CD4-positive, alpha-beta T cell treated with Interleukin-10 for 1 hour (primary cell): Measurements from ENCODE around the gene PNMA8A.
A peak's percentile ranks its signal among the peaks of the same experiment; 100 is the strongest.

Experiments used
- DNase-seq: peaks from one replicate; pipeline ENCODE4 v3.0.0-alpha.2; 2020

Gene PNMA8A

GRCh38 chr19:46491975-46492682 lies 20.8 kb upstream of the PNMA8A start:
- no peak for DNase-seq

DNA sequence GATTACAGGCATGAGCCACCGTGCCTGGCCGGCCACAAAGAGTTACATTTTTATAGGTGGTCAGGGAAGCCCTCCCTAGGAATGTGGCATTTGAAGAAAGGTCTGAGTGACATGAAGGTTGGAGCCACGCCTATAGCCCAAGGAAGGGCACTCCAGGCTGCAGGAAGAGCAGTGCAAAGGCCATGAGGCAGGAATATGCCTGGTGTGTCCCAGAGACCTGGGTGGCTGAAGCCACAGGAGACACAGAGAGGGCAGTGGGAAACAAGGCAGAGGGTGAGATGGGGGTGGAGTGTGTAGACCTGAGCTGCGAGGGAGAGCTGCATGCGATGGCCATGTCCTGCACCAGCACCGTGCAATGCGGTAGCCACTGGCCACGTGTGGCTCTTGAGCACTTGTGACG lies 19.4 kb upstream of the PNMA8A start:
- DNase-seq, result no peak

- DNase-seq, result no peak
These were observed 18.3 kb upstream of the PNMA8A start for GRCh38 chr19:46489445-46490272.

DNA sequence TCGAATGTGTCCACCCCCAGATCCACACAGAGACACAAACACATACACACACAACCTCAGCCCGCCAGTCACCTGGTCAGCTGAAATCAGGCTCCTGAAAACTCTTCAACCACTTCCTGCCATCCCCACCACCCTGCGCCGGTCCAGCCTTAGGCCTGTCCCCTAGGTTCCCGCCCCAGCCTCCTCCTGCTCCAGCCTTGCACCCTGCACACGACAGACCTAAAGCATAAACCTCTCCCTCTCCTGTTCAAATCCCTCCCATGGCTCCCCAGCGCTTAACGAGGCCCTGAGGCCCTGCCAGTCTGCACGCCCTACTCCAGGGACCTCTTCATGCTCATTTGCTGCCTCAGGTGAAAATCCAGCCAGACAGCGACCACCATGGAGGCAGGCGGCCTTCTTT lies 17.2 kb upstream of the PNMA8A start:
- DNase-seq, result no peak

GRCh38 chr19:46487802-46488445 lies 16.6 kb upstream of the PNMA8A start:
- DNase-seq, result peak; percentile 73

GRCh38 chr19:46487178-46487801 lies 15.9 kb upstream of the PNMA8A start:
- no peak for DNase-seq

DNA sequence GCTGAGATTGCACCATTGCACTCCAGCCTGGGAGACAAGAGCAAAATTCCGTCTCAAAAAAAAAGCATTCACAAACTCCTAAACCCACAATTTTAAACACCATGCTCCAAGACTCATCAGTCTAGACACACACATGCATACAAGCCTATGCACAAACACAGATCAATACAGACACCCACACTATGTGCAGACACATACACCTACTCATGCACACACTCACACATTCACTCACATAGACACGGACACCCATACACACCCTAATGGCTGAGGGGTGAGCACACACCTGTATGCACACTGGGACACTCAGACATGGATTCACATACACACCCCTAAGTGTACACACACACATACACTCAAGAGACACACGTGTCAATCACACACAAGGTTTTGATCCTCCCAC lies 15.0 kb upstream of the PNMA8A start:
- DNase-seq, result no peak

- DNase-seq, result no peak
These were observed 13.3 kb upstream of the PNMA8A start for GRCh38 chr19:46484656-46485055.

- DNase-seq, result no peak
These were observed 11.3 kb upstream of the PNMA8A start for GRCh38 chr19:46482631-46483030.

DNA sequence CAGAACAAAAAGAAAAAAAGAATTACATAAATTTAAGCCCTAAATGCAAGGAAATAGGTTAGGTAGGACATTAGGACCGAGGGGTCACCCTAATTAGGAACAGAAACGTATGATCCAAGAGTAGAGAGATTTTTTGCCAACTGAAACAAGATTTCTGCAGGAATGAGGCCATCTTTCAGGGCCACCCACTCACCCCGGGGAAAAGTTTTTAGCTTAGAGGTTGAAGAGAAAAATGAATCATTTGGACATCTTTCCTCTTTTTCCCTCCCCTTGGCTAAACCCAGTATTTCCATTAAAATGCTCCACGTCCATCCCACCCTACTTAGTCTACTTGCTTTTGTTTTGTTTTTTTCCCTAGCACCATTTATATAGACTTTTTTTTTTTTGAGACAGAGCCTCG lies 10.6 kb upstream of the PNMA8A start:
- DNase-seq, result no peak

DNA sequence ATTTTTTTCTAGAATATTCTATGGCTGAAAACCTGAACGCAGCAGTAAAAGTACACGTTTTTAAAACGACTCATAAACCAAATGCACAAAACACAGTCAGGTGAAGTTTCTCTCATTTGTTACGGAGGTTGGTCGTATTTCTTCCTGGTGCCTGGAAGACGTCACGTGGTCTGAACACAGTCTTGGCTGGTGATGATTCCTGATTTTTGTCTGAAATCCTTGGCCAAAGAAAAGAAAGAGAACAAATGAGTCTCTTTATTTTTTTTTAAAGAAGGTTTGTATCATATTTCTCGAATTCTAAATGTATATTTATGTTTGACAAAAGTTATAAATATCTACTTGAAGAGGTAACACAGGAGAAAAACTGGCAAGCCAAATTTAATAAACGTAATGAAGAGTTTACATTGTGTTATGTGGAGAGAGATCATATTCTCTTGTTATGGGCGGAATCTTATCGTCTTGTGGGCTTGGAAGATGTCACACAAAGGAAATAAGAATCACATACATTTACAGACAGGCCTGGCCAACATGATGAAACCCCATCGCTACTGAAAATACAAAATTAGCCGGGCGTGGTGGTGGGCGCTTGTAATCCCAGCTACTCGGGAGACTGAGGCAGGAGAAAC lies 10.0 kb upstream of the PNMA8A start:
- no peak for DNase-seq

- no peak for DNase-seq
These were observed 9.1 kb upstream of the PNMA8A start for GRCh38 chr19:46480415-46480814.

- peak; percentile 19 for DNase-seq
These were observed 7.1 kb upstream of the PNMA8A start for GRCh38 chr19:46478356-46478986.

- no peak for DNase-seq
These were observed 4.6 kb upstream of the PNMA8A start for GRCh38 chr19:46475986-46476385.

DNA sequence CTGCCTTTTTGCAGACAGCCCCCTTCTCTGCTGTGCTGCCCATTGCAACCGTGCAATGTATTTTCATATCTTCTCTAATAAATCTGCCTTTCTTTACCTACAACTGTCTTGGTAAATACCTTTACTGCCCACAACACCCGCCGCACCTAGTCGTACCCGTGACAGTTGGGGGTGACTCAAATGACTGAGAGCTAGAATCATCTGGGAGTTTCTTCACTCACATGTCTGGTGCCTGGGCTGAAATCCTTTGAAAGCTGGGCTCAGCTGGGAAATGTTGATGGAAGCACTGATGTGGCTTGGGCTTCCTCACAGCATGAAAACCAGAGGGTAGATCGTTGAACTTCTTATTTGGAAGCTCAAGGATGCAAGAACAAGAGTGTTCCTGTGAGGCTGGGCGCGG lies 2.8 kb upstream of the PNMA8A start:
- DNase-seq, result no peak

DNA sequence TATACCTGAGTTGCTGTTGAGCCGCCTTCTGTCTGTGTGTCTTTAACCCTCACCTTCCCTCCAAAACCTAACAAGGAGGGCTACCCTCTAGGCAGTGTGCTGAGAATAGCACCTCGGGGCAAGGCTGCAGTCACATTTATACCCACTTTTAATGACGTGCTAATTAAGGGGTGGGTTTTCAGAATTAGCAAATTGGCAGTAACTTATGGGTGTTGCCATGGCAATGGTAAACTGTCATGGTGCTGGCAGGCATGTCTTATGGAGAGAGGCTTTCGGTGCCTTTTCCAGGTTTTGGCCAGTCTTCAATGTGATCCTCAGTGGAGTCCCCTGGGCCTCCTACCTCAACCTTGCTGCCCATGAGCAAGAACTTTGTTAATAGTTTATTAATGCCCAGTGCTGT lies 1.2 kb upstream of the PNMA8A start:
- no peak for DNase-seq

GRCh38 chr19:46471811-46472543 lies 614 bp upstream of the PNMA8A start:
- no peak for DNase-seq

- no peak for DNase-seq
These were observed 987 bp downstream of the PNMA8A start for GRCh38 chr19:46470376-46470775.

DNA sequence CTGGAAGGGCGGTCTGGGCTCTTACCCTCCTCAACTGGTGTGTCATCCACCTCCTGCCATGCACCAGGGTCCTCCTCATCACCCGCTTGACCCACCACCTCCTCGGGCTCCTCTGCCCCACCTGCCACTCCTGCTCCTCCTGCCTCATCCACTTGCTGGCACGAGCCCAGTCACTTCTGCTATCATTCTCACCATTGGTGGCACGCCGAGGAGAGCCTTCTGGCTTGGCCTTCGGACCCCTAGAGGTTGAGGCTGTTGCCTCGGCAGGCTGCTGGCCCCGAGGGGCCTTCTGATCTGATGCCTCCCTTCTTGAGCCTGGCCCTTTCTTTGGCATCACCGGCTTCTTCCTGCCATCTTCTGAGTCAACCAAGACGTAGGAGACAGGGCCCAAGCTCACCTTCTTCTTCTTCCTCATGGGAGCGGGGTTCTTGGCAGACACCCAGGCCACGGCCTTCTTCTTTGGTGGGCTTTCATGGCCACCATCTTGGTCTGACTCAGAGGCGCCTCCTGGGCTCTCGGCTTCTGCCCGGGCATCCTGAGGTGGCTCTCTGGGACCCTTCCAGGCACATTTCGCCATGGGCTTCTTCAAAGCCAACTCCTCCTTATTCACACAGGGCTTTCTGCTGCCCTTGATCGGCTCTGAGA lies 1.7 kb downstream of the PNMA8A start:
- DNase-seq, result no peak

DNA sequence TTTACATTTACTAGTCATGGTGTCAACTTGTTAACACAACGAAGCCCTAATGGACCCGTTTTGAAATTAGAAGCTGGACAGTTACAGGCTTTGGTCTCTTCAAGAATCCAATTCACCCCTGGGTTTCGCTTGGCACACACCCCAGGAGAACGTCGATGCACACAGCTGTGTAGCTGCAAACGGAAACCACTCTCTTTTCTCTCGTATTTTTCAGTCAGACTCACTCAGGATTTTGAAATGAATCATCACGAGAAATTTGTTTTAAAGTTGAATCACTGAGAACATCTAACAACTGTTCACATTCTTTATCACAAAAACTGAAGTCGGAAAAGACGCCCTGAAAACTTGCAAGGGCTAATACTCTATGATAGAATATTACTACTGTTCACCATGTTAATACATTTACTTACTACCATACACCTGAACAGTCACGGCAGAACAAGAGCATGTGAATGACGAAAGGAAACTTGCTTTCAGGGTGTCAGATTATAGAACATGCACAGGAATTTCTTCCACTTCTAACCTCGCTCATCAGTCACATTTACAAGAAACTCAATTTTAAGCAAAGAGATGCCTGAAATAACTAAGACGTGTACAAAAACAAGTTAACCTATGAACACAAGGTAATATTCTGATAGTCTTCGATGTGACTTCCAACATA lies 4.7 kb downstream of the PNMA8A start:
- no peak for DNase-seq

DNA sequence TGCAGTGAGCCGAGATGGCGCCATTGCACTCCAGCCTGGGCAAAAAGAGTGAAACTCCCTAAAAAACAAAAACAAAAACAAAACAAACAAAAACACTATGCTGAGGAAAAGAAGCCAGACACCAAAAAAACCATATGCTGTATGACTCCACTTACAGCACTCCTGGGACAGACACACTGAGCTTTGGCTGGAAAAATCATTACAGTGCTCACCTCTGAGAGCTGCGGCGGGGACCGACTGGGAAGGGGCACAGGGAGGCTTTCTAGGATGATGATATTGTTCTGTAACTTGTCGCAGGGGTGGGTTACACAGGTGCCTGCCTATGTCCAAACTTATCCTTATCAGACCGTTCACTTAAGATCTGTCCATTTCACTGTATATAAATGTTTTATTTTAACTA lies 7.8 kb downstream of the PNMA8A start:
- no peak for DNase-seq
